ENCODE data around the gene PPP2R2C. TPM values are rescaled to one million over a fixed set of nuclear protein-coding genes. Genes with fewer than 3 reads are reported as not detected.

The PPP2R2C gene
- total and polyA plus RNA-seq, 10 of the 15 experiments (the other 5 are each of a cell fraction or from before 2014, with no cell fraction given) = 0.13 to 0.15 TPM; not detected in 8

GRCh38 chr4:6383009-6383404 is 89.4 kb downstream of the PPP2R2C start:
- H3K9ac ChIP-seq (ENCODE audit: control insufficient read depth, insufficient read depth, low read length) = no peak overlapping the region
- 34% methylated on average over 10 of the region's 10 CpGs for WGBS (ENCODE audit: insufficient coverage, insufficient replicate concordance, low lambda C conversion rate, missing lambda C conversion rate)
- H3K27me3 ChIP-seq (replicated peaks in 1 of 2; ENCODE audit: control insufficient read depth in 2 of 2, insufficient read depth in 2 of 2, low read length in 1 of 2) = peaks cover 0 to 1% of the 10 kb centered on the region in 2 experiments; a peak in 3 of 4 replicates
- H2AFZ ChIP-seq (ENCODE audit: control insufficient read depth, low read depth, low read length) = no peak overlapping the region
- FAIRE-seq (no peak), DNase-seq (ENCODE audit: low read depth, low spot score) (no peak), ATAC-seq (no peak)
- SMC1A ChIA-PET (ENCODE audit: uncharacterized antibody, unreplicated experiment) = no interaction called here
- RAD21 ChIA-PET (ENCODE audit: unreplicated experiment) = no interaction called here
- no peaks in the 10 kb centered on the region for H3K9me3 ChIP-seq (replicated peaks; ENCODE audit: control insufficient read depth, insufficient read depth, low read length)
- in situ Hi-C loops (cut with MboI) = no loop called here
- TF ChIP-seq, protein P1, sequence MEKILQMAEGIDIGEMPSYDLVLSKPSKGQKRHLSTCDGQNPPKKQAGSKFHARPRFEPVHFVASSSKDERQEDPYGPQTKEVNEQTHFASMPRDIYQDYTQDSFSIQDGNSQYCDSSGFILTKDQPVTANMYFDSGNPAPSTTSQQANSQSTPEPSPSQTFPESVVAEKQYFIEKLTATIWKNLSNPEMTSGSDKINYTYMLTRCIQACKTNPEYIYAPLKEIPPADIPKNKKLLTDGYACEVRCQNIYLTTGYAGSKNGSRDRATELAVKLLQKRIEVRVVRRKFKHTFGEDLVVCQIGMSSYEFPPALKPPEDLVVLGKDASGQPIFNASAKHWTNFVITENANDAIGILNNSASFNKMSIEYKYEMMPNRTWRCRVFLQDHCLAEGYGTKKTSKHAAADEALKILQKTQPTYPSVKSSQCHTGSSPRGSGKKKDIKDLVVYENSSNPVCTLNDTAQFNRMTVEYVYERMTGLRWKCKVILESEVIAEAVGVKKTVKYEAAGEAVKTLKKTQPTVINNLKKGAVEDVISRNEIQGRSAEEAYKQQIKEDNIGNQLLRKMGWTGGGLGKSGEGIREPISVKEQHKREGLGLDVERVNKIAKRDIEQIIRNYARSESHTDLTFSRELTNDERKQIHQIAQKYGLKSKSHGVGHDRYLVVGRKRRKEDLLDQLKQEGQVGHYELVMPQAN (conservative IDR thresholded peaks at IDR 0.05) = no peak
- intact Hi-C loops (cut with micrococcal nuclease; ENCODE audit: unreplicated experiment) = no loop called here
- peaks cover 3% of the 10 kb centered on the region; the same call in 1 of the 2 replicates for H4K20me1 ChIP-seq (ENCODE audit: control insufficient read depth, insufficient read depth)
- H3K4me2 ChIP-seq (ENCODE audit: control insufficient read depth, insufficient read depth) = no peak overlapping the region
- H3K4me3 ChIP-seq = no peak overlapping the region
- no peaks in the 10 kb centered on the region for H3K36me3 ChIP-seq (ENCODE audit: control insufficient read depth in 2 of 2, insufficient read depth in 2 of 2, low read length in 1 of 2)
- H3K27ac ChIP-seq (ENCODE audit: control insufficient read depth, insufficient read depth) = no peak overlapping the region
- BruUV-seq (replicated peaks) = no TSS peak
- POLR2A ChIA-PET = no interaction called here
- CTCF ChIA-PET = no interaction called here
- H3K4me1 ChIP-seq (ENCODE audit: control insufficient read depth, insufficient read depth, low read length) = no peaks in the 10 kb centered on the region
- no peaks in the 10 kb centered on the region for H3K79me2 ChIP-seq (ENCODE audit: control insufficient read depth, insufficient read depth, low read length)

GRCh38 chr4:6381571-6382123 is 90.8 kb downstream of the PPP2R2C start:
- WGBS (ENCODE audit: insufficient coverage, insufficient replicate concordance, low lambda C conversion rate, missing lambda C conversion rate) = 25% methylated on average over 4 of the region's 4 CpGs
- Histone ChIP-seq H3K4me3 (no peak overlapping the region), H3K9ac (ENCODE audit: control insufficient read depth, insufficient read depth, low read length) (no peak overlapping the region), H3K27ac (ENCODE audit: control insufficient read depth, insufficient read depth) (no peak overlapping the region), H3K4me1 (ENCODE audit: control insufficient read depth, insufficient read depth, low read length) (no peaks in the 10 kb centered on the region), H2AFZ (ENCODE audit: control insufficient read depth, low read depth, low read length) (no peak overlapping the region), H3K9me3 (replicated peaks; ENCODE audit: control insufficient read depth, insufficient read depth, low read length) (no peaks in the 10 kb centered on the region), H3K4me2 (ENCODE audit: control insufficient read depth, insufficient read depth) (no peak overlapping the region), H3K79me2 (ENCODE audit: control insufficient read depth, insufficient read depth, low read length) (no peaks in the 10 kb centered on the region), H4K20me1 (ENCODE audit: control insufficient read depth, insufficient read depth) (peaks cover 3% of the 10 kb centered on the region; the same call in 1 of the 2 replicates), H3K36me3 (ENCODE audit: control insufficient read depth in 2 of 2, insufficient read depth in 2 of 2, low read length in 1 of 2) (no peaks in the 10 kb centered on the region), H3K27me3 (replicated peaks in 1 of 2; ENCODE audit: control insufficient read depth in 2 of 2, insufficient read depth in 2 of 2, low read length in 1 of 2) (peaks cover 0 to 1% of the 10 kb centered on the region in 2 experiments; a peak in 3 of 4 replicates)
- in situ Hi-C loops (cut with MboI) (no loop called here), intact Hi-C loops (cut with micrococcal nuclease; ENCODE audit: unreplicated experiment) (no loop called here)
- ATAC-seq (no peak), DNase-seq (ENCODE audit: low read depth, low spot score) (no peak), FAIRE-seq (no peak)
- BruUV-seq (replicated peaks) = no TSS peak
- TF ChIP-seq ESRRA (IDR thresholded peaks at IDR 0.05; ENCODE audit: low read length) = no peak
- no peak for TF ChIP-seq CREB1 (IDR thresholded peaks at IDR 0.05; ENCODE audit: low read depth)
- no peak for TF ChIP-seq TARDBP (IDR thresholded peaks at IDR 0.05; ENCODE audit: borderline replicate concordance)
- TF ChIP-seq BMI1 (IDR thresholded peaks at IDR 0.05; ENCODE audit: borderline replicate concordance) = no peak
- no peak for TF ChIP-seq TAF1 (IDR thresholded peaks at IDR 0.05; ENCODE audit: borderline replicate concordance, low read depth, low read length)
- TF ChIP-seq STAT3 (IDR thresholded peaks at IDR 0.05; ENCODE audit: low read depth, low read length) = no peak
- no peak for TF ChIP-seq STAT1 (conservative IDR thresholded peaks at IDR 0.05)
- TF ChIP-seq NR2C2 (IDR thresholded peaks at IDR 0.05; ENCODE audit: borderline replicate concordance, control insufficient read depth, insufficient read length, low read depth) = no peak
- TF ChIP-seq BHLHE40 (IDR thresholded peaks at IDR 0.05; ENCODE audit: borderline replicate concordance in 1 of 2, low read depth in 2 of 2, low read length in 1 of 2) = no peak
- TF ChIP-seq JUNB (IDR thresholded peaks at IDR 0.05) = no peak
- TF ChIP-seq, protein P2, sequence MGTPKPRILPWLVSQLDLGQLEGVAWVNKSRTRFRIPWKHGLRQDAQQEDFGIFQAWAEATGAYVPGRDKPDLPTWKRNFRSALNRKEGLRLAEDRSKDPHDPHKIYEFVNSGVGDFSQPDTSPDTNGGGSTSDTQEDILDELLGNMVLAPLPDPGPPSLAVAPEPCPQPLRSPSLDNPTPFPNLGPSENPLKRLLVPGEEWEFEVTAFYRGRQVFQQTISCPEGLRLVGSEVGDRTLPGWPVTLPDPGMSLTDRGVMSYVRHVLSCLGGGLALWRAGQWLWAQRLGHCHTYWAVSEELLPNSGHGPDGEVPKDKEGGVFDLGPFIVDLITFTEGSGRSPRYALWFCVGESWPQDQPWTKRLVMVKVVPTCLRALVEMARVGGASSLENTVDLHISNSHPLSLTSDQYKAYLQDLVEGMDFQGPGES (IDR thresholded peaks at IDR 0.05) = no peak
- TF ChIP-seq SMAD5 (IDR thresholded peaks at IDR 0.05; ENCODE audit: low read depth) = no peak
- no peak for TF ChIP-seq ZNF384 (IDR thresholded peaks at IDR 0.05; ENCODE audit: borderline replicate concordance, low read depth, low read length)
- no peak for TF ChIP-seq RAD51 (IDR thresholded peaks at IDR 0.05)
- ChIA-PET RAD21 (ENCODE audit: unreplicated experiment) (no interaction called here), SMC1A (ENCODE audit: uncharacterized antibody, unreplicated experiment) (no interaction called here), POLR2A (no interaction called here), CTCF (no interaction called here)

Measured in GM12878 (cell line).